Measurements from ENCODE around the gene ANKRD6. TPM values are rescaled to one million over a fixed set of nuclear protein-coding genes. Genes with fewer than 3 reads are reported as not detected.

The ANKRD6 gene
- total RNA-seq, 1 experiment from 2014 or later = 5.6 TPM

DNA sequence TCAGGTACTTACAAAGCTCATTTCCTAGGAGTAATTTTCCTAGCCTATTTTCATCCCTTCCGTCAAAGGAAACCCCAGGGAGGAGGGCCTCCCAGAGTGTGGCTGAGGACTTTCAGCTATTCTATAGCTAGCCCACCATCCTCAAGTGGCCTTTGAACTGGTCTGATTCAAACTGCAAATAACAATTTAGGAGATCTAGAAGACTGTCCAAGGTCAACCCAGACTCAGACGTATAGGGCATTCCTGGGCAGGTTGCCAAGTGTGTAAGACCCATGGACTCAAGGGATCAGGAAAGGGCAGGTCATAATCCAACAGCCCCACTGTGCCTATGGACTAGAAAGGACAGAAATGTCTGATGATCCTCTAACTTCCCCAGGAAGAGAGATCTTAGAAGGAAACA, 18.7 kb upstream of the ANKRD6 start:
- H3K36me3 Mint-ChIP-seq (ENCODE audit: insufficient read depth in 1 of 3, low read depth in 3 of 3) = no peaks in the 10 kb centered on the region
- H3K27me3 ChIP-seq (ENCODE audit: insufficient read depth, low read length) = peaks cover 5% of the 10 kb centered on the region; the same call in 1 of the 2 replicates
- no peak for DNase-seq
- H4K20me1 ChIP-seq (ENCODE audit: control insufficient read depth, insufficient read depth, insufficient read length) = no peaks in the 10 kb centered on the region
- H3K9me3 Mint-ChIP-seq = no peaks in the 10 kb centered on the region; a peak in 1 of 5 replicates
- no peak overlapping the region for H2BK120ac ChIP-seq (ENCODE audit: low read depth, low read length, poor library complexity, severe bottlenecking)
- no peak overlapping the region for H3K18ac ChIP-seq (ENCODE audit: insufficient read length, low read depth, low read length)
- no peak overlapping the region for H3K4me2 ChIP-seq (ENCODE audit: insufficient read depth, insufficient read length, low read length)
- no CpG with 5 or more reads among the region's 2 CpGs for WGBS (ENCODE audit: extremely low coverage, insufficient read length, low lambda C conversion rate)
- no peak overlapping the region for H3K4ac ChIP-seq (ENCODE audit: low read depth, low read length)
- no peak overlapping the region for H3K27ac Mint-ChIP-seq
- H3K27me3 Mint-ChIP-seq (ENCODE audit: low read depth) = peaks cover 51% of the 10 kb centered on the region
- H2BK12ac ChIP-seq (ENCODE audit: insufficient read length, low read depth, low read length) = no peak overlapping the region
- H2BK5ac ChIP-seq (ENCODE audit: insufficient read length, low read length) = no peak overlapping the region
- H3K56ac ChIP-seq (ENCODE audit: insufficient read length, low read depth, low read length) = no peak overlapping the region
- H3K27ac ChIP-seq (ENCODE audit: insufficient read length, low read depth, low read length) = no peak overlapping the region
- no peaks in the 10 kb centered on the region; the same call in 1 of the 2 replicates for H3K4me1 ChIP-seq (ENCODE audit: insufficient read depth, low read length)
- no peak overlapping the region for H4K91ac ChIP-seq (ENCODE audit: insufficient read length, low read depth, low read length)
- H2BK15ac ChIP-seq (ENCODE audit: low read depth, low read length) = no peak overlapping the region
- no peak overlapping the region for H2BK20ac ChIP-seq (ENCODE audit: low read depth, low read length, poor library complexity, severe bottlenecking)
- TF ChIP-seq, protein P1, sequence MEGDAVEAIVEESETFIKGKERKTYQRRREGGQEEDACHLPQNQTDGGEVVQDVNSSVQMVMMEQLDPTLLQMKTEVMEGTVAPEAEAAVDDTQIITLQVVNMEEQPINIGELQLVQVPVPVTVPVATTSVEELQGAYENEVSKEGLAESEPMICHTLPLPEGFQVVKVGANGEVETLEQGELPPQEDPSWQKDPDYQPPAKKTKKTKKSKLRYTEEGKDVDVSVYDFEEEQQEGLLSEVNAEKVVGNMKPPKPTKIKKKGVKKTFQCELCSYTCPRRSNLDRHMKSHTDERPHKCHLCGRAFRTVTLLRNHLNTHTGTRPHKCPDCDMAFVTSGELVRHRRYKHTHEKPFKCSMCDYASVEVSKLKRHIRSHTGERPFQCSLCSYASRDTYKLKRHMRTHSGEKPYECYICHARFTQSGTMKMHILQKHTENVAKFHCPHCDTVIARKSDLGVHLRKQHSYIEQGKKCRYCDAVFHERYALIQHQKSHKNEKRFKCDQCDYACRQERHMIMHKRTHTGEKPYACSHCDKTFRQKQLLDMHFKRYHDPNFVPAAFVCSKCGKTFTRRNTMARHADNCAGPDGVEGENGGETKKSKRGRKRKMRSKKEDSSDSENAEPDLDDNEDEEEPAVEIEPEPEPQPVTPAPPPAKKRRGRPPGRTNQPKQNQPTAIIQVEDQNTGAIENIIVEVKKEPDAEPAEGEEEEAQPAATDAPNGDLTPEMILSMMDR (conservative IDR thresholded peaks at IDR 0.05) = no peak
- H4K8ac ChIP-seq (replicated peaks; ENCODE audit: insufficient read length, low read depth, low read length) = no peak overlapping the region
- H3K14ac ChIP-seq (ENCODE audit: insufficient read depth, low read length) = no peak overlapping the region
- peak overlapping the region in 1 of 2 experiments; percentile 22; a peak in 1 of 5 replicates for H3K4me3 Mint-ChIP-seq
- peaks cover 23% of the 10 kb centered on the region for H3K23me2 ChIP-seq (ENCODE audit: insufficient read length, low read depth, low read length, poor library complexity, severe bottlenecking)
- H2AFZ ChIP-seq (ENCODE audit: low read length) = no peak overlapping the region
- H3K23ac ChIP-seq (ENCODE audit: insufficient read length, low read depth, low read length) = no peak overlapping the region
- no peak overlapping the region for H3K9ac ChIP-seq (ENCODE audit: extremely low read depth, insufficient read length, low read length)
- H3K9me3 ChIP-seq (ENCODE audit: control insufficient read depth, low read depth, low read length) = no peaks in the 10 kb centered on the region
- peaks cover 20 to 23% of the 10 kb centered on the region in 2 experiments for H3K4me1 Mint-ChIP-seq
- H4K5ac ChIP-seq (ENCODE audit: insufficient read length, low read depth, low read length) = no peak overlapping the region
- no peaks in the 10 kb centered on the region for H3K79me2 ChIP-seq (ENCODE audit: insufficient read depth, low read length)
- H2AK5ac ChIP-seq (ENCODE audit: insufficient read length, low read length) = no peak overlapping the region
- no peak overlapping the region for H3T11ph ChIP-seq (ENCODE audit: low read length)
- no peaks in the 10 kb centered on the region for H3K79me1 ChIP-seq (ENCODE audit: insufficient read depth, low read depth, low read length, poor library complexity, severe bottlenecking)
